GM19043 (cell line): ENCODE measurements around the gene CAP1.
A peak's percentile ranks its signal among the peaks of the same experiment; 100 is the strongest.

Experiments used
- ATAC-seq: cut with Tn5 transposase; IDR thresholded peaks from one replicate; pipeline ENCODE4 v1.9.1; 2021; ENCODE audit warnings: low read depth; ENCODE audit not compliant: unreplicated experiment

Gene CAP1

GRCh38 chr1:40094466-40095110 is 54.1 kb downstream of the CAP1 start:
- ATAC-seq: no peak

DNA sequence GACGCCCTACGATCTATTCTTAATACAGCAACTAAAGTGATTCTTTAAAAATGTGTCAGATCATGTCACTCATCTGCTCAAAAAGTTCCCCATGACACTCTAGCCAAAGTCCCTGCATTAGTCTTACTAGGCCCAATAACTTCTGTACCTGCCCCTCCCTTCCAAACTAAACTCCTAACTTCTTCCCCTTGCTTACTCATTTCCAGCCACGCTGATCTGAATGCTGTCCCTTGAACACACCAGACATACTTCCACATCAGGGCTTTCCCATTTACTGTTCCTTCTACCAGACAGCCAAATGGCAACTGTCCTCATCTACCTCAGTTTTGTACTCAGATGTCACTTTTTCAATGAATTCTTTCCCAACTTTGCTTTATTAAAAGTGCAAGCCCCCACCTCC is 55.3 kb downstream of the CAP1 start:
- ATAC-seq: no peak

GRCh38 chr1:40096646-40096976 is 56.1 kb downstream of the CAP1 start:
- ATAC-seq: no peak

GRCh38 chr1:40096977-40097782 is 56.7 kb downstream of the CAP1 start, which contains the start of gene PPT1:
PPT1 (minus strand) TSS chr1:40097252; CDS start chr1:40097238, 14 bp downstream.
- ATAC-seq: peak; percentile 84

DNA sequence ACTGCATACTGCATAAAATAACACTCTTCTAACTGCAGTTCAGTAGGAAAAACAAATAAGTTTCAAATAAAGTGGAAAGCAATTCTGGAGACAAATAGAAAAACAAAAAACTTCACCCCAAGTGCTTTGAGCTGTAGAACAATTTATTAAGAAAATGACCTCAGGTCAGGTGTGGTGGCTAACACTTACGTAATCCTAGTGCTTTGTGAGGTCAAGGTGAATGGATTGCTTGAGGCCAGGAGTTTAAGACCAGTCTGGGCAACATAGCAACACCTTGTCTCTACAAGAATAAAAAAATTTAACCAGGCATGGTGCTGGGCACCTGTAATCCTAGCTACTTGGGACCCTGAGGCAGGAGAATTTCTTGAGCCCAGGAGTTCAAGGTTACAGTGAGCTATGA is 61.5 kb downstream of the CAP1 start:
- no peak for ATAC-seq

DNA sequence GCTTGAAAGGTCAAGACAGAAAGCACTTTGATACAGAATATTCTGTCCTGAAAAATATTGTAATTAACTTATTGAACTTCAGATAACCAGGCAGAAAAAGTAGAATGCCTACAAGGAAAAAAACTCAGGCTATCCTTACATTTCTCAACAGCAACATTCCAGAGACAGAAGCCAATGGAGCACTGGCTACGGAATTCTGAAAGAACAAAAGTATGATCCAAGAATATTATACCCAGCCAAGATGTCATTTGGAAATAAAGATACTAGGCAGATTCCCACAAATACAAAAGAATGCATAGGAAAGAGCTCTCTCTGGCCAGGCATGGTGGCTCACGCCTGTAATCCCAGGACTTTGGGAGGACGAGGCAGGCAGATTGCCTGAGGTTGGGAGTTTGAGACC is 62.4 kb downstream of the CAP1 start:
- no peak for ATAC-seq

- ATAC-seq: no peak
Measured at GRCh38 chr1:40105028-40105427, 64.5 kb downstream of the CAP1 start.

DNA sequence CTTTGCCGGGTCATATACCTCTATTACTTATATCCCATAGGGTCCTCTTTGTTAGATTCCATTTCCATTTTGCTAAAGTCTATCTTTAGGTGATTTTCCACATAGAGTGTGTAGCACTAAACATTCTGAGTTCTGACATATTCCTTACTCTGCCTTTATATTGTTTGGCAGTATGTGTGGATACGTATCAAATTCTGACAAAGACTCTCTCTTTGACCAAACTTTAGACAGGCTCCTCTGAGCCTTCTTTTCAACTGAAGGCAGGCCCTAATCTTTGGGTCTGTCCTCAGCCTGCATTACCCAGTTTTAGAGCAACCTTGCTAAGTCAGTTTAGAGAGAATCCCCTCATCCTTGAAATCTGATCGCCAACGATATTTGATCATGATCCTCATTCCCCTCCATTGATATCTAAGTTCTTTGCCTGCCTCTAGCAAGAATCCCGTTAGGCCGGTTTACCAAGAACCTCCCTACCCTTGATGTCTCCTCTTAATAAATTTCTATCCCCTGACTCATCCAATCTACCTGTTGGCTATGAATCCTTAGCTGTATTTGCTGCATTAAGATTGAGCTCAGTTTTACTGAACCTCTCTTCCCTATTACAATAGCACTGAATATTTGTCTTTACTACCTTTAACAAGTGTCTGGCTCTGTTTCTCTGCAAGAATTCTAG is 66.9 kb downstream of the CAP1 start:
- ATAC-seq: no peak

GRCh38 chr1:40110389-40110788 is 69.9 kb downstream of the CAP1 start:
- ATAC-seq: no peak

DNA sequence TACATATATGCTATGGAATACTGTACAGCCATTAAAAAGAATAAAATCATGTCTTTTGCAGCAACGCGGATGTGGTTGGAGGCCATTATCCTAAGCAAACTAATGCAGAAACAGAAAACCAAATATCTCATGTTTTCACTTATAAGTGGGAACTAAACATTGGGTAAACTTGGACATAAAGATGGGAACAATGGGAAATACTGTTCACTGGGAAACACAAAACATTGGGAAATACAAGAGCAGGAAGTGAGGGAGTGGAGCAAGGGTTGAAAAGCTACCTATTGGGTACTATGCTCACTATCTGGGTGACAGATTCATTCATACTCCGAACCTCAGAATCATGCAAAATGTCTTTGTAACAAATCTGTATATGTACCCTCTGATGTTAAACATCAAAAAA is 73.9 kb downstream of the CAP1 start:
- no peak for ATAC-seq

GRCh38 chr1:40120128-40120527 is 79.6 kb downstream of the CAP1 start:
- no peak for ATAC-seq
